HG03025 (cell line): ENCODE data around the gene HENMT1.

Experiments used
- ATAC-seq: cut with Tn5 transposase; IDR thresholded peaks from one replicate; pipeline ENCODE4 v1.9.1; 2021; ENCODE audit warnings: mild to moderate bottlenecking, moderate library complexity; ENCODE audit not compliant: unreplicated experiment, low FRiP score

Gene HENMT1

GRCh38 chr1:108634521-108634920 lies 26.4 kb downstream of the HENMT1 start:
- ATAC-seq, result no peak

GRCh38 chr1:108628665-108629064 lies 32.2 kb downstream of the HENMT1 start:
- no peak for ATAC-seq

GRCh38 chr1:108627951-108628350 lies 32.9 kb downstream of the HENMT1 start:
- no peak for ATAC-seq

- ATAC-seq, result no peak
These were observed 33.6 kb downstream of the HENMT1 start for GRCh38 chr1:108627256-108627655.

GRCh38 chr1:108624069-108624468 lies 36.8 kb downstream of the HENMT1 start:
- no peak for ATAC-seq

GRCh38 chr1:108617724-108618056 lies 43.2 kb downstream of the HENMT1 start:
- no peak for ATAC-seq

GRCh38 chr1:108617008-108617723 lies 43.7 kb downstream of the HENMT1 start:
- no peak for ATAC-seq

GRCh38 chr1:108615544-108615943 lies 45.3 kb downstream of the HENMT1 start:
- ATAC-seq, result no peak

GRCh38 chr1:108612496-108612895 lies 48.4 kb downstream of the HENMT1 start:
- ATAC-seq, result no peak

- ATAC-seq, result no peak
These were observed 48.9 kb downstream of the HENMT1 start for GRCh38 chr1:108611984-108612383.

GRCh38 chr1:108610073-108610472 lies 50.8 kb downstream of the HENMT1 start:
- ATAC-seq, result no peak

- no peak for ATAC-seq
These were observed 51.3 kb downstream of the HENMT1 start for GRCh38 chr1:108609483-108610049.

- ATAC-seq, result no peak
These were observed 54.4 kb downstream of the HENMT1 start for GRCh38 chr1:108606478-108606877.

- ATAC-seq, result no peak
These were observed 55.3 kb downstream of the HENMT1 start for GRCh38 chr1:108605633-108606032.

- no peak for ATAC-seq
These were observed 59.0 kb downstream of the HENMT1 start for GRCh38 chr1:108601708-108602410.

GRCh38 chr1:108600504-108600903 lies 60.4 kb downstream of the HENMT1 start:
- no peak for ATAC-seq

- ATAC-seq, result no peak
These were observed 62.6 kb downstream of the HENMT1 start for GRCh38 chr1:108598340-108598739.
